HG03575 (cell line): ENCODE data around the gene CALN1.
"Not testable (repeated sequence)": the region's sequence is repeated elsewhere in the genome, so short reads cannot be mapped to it uniquely, and the experiment has no call there.

ENCODE experiments used
- ATAC-seq: cut with Tn5 transposase; IDR thresholded peaks from one replicate; pipeline ENCODE4 v1.9.1; 2021; ENCODE audit not compliant: unreplicated experiment, insufficient number of reproducible peaks, low FRiP score; ENCODE audit errors: extremely low read depth

CALN1 gene

GRCh38 chr7:72223351-72223750 lies 188.8 kb downstream of the CALN1 start:
- ATAC-seq, result no peak

GRCh38 chr7:72222136-72222535 lies 190.0 kb downstream of the CALN1 start:
- ATAC-seq, result no peak

- ATAC-seq, result no peak
These were observed 192.6 kb downstream of the CALN1 start for GRCh38 chr7:72219500-72219899.

- ATAC-seq, result no peak
These were observed 195.0 kb downstream of the CALN1 start for GRCh38 chr7:72217151-72217550.

GRCh38 chr7:72213769-72214168 lies 198.4 kb downstream of the CALN1 start:
- ATAC-seq, result no peak

GRCh38 chr7:72213081-72213480 lies 199.1 kb downstream of the CALN1 start:
- no peak for ATAC-seq

GRCh38 chr7:72211175-72211574 lies 201.0 kb downstream of the CALN1 start:
- no peak for ATAC-seq

- ATAC-seq, result not testable (repeated sequence)
These were observed 203.1 kb downstream of the CALN1 start for GRCh38 chr7:72209006-72209405.

GRCh38 chr7:72196176-72196575 lies 216.0 kb downstream of the CALN1 start:
- no peak for ATAC-seq

- no peak for ATAC-seq
These were observed 221.2 kb downstream of the CALN1 start for GRCh38 chr7:72190919-72191318.

GRCh38 chr7:72190146-72190545 lies 222.0 kb downstream of the CALN1 start:
- ATAC-seq, result no peak

GRCh38 chr7:72187179-72187578 lies 225.0 kb downstream of the CALN1 start:
- ATAC-seq, result no peak

GRCh38 chr7:72183835-72184234 lies 228.3 kb downstream of the CALN1 start:
- ATAC-seq, result no peak

- no peak for ATAC-seq
These were observed 230.1 kb downstream of the CALN1 start for GRCh38 chr7:72182036-72182435.

- no peak for ATAC-seq
These were observed 235.3 kb downstream of the CALN1 start for GRCh38 chr7:72176875-72177274.

- ATAC-seq, result no peak
These were observed 241.7 kb downstream of the CALN1 start for GRCh38 chr7:72170475-72170874.

GRCh38 chr7:72163271-72163670 lies 248.9 kb downstream of the CALN1 start:
- ATAC-seq, result no peak

- ATAC-seq, result no peak
These were observed 250.6 kb downstream of the CALN1 start for GRCh38 chr7:72161534-72161933.

GRCh38 chr7:72159911-72160310 lies 252.2 kb downstream of the CALN1 start:
- no peak for ATAC-seq

GRCh38 chr7:72156671-72157070 lies 255.5 kb downstream of the CALN1 start:
- ATAC-seq, result no peak

- no peak for ATAC-seq
These were observed 259.0 kb downstream of the CALN1 start for GRCh38 chr7:72153132-72153512.
